Brain microvascular endothelial cell (primary cell): ENCODE measurements around the gene KLRG1.

Experiments
- DNase-seq: peaks from one replicate; pipeline ENCODE4 v3.0.0-alpha.2; 2020
- H3K27ac ChIP-seq: fragments of 250-450 bp; sonication (Bioruptor Pico); 2 replicates; pipeline ENCODE4 v1.5.1; 2020; ENCODE audit warnings: mild to moderate bottlenecking, moderate library complexity
- H3K27me3 ChIP-seq: fragments of 250-450 bp; sonication (Bioruptor Pico); replicated peaks from 2 replicates; pipeline ENCODE4 v1.5.1; 2020; ENCODE audit warnings: mild to moderate bottlenecking
- H3K36me3 ChIP-seq: fragments of 250-450 bp; sonication (Bioruptor Pico); replicated peaks from 2 replicates; pipeline ENCODE4 v1.5.1; 2020; ENCODE audit warnings: mild to moderate bottlenecking
- H3K4me3 ChIP-seq: 2 replicates; pipeline ENCODE4 v1.5.1; 2011; ENCODE audit warnings: low read depth, mild to moderate bottlenecking, control low read depth, low read length, moderate library complexity
- in situ Hi-C: cut with HindIII; loops from 2 replicates; pipeline ENCODE4 v1.10.0; 2017; ENCODE audit warnings: low sequenced_read_pairs, low pct_ligation_motif_present
- TF ChIP-seq, protein P1 (sequence below): IDR thresholded peaks from 2 replicates; pipeline ENCODE4 v1.5.1; 2011; ENCODE audit warnings: low read depth, mild to moderate bottlenecking, moderate library complexity, low read length, control low read depth, inconsistent platforms; ENCODE audit errors: missing control alignments

KLRG1 gene

DNA sequence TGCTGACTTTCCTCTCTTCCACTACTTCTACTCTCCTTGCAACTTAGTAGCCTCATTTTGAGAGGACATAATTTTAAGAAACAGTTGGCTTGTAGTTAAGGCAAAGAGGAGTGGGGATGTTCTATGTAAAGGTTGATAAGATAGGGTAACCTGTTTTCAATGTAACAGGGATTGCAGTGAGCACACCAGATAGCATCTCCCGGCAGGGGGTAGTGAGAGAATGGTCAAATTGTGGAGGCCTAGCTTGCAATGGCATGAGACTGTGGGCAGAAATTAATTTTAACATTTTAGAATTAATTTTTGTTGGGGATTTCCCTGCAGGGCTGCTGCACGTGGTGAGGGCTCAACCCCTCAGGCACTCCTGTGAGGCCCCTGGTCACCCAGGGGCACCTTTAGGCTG, 41.4 kb downstream of the KLRG1 start:
- Histone ChIP-seq H3K36me3 (no peaks in the 10 kb centered on the region), H3K27ac (no peak overlapping the region), H3K4me3 (no peak overlapping the region), H3K27me3 (no peaks in the 10 kb centered on the region)
- in situ Hi-C loops, result no loop called here
- DNase-seq, result no peak
- TF ChIP-seq, protein P1, sequence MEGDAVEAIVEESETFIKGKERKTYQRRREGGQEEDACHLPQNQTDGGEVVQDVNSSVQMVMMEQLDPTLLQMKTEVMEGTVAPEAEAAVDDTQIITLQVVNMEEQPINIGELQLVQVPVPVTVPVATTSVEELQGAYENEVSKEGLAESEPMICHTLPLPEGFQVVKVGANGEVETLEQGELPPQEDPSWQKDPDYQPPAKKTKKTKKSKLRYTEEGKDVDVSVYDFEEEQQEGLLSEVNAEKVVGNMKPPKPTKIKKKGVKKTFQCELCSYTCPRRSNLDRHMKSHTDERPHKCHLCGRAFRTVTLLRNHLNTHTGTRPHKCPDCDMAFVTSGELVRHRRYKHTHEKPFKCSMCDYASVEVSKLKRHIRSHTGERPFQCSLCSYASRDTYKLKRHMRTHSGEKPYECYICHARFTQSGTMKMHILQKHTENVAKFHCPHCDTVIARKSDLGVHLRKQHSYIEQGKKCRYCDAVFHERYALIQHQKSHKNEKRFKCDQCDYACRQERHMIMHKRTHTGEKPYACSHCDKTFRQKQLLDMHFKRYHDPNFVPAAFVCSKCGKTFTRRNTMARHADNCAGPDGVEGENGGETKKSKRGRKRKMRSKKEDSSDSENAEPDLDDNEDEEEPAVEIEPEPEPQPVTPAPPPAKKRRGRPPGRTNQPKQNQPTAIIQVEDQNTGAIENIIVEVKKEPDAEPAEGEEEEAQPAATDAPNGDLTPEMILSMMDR, result no peak

DNA sequence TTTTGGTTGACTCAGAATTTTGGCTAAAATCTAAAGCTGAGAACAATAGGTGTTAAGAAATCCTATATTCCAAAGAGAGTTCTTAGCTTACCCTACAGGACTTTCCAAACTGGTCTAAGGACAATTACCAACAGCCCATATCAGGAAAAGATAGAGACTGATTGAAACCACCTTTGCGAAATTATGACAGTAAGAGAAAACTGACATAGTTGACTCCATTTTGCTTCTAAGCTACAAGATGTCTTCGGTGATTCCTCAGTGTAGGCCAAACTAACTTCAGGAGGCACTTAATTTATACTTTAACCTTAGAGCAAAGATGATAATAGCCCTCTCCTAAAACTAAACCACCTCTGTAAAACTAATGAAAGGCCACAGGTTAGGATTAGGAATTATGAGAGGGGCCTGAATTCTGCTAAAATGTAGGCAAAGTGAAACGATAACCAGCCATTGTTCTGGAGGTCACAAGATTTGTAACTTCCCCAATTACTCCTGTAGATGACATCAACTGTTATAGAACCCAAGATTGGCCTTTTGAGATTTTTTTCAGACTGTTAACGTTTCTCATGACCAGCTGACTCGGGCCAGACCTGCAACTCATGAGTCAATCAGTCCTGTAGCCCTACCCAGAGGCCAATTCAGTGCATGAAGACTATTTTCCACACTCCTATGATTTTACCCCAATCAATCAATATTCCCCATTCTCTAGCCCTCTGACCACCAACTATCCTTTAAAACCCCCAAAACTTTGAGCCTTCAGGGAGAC, 43.0 kb downstream of the KLRG1 start:
- Histone ChIP-seq H3K36me3 (no peaks in the 10 kb centered on the region), H3K27ac (no peak overlapping the region), H3K4me3 (no peak overlapping the region), H3K27me3 (no peaks in the 10 kb centered on the region)
- DNase-seq, result no peak
- TF ChIP-seq, protein P1, result no peak
- in situ Hi-C loops, result no loop called here

DNA sequence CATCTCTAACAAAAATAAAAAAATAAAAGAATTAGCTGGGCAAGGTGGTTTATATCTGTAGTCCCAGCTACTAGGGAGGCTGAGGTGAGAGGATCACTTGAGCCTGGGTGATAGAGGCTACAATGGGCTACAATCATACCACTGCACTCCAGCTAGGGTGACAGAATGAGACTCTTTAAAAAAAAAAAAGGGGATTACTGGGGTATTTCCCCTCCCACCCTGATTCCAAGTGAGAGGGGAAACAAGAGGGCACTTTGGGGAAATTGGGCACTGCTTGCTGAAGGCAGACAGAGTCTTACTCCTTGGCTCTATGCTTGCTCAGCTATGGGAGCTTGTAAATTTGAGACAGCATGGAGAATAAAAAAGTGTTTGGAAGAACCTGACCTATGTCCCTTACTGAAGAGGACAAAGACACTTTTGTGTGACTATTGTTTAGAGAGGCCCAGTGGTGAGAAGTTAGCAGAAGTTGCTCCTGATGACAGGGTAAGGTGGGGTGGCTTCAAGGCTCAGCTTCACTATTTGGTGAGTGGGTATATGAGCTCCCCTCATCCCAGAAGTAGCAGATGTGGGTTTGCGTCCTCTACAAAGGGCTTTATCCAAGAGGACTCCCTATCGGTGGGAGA, 44.0 kb downstream of the KLRG1 start:
- TF ChIP-seq, protein P1, result no peak
- in situ Hi-C loops, result no loop called here
- no peaks in the 10 kb centered on the region for H3K36me3 ChIP-seq
- DNase-seq, result no peak
- H3K27ac ChIP-seq, result no peak overlapping the region
- H3K4me3 ChIP-seq, result no peak overlapping the region
- H3K27me3 ChIP-seq, result no peaks in the 10 kb centered on the region

DNA sequence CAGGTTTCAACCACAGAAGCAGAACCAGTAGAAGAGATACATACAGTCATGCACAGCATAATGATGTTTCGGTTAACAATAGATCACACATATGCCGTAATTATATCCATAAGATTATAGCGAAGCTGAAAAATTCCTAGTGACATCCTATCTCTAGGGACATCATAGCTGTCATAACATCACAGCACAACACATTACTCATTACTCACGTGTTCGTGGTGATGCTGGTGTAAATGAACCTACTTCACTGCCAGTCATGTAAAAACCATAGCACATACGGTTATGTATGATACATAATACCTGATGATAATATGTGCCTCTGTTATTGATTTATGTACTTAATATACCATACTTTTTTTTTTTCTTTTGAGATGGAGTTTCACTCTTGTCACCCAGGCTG, 44.7 kb downstream of the KLRG1 start:
- no peak for DNase-seq
- in situ Hi-C loops, result no loop called here
- Histone ChIP-seq H3K4me3 (no peak overlapping the region), H3K27me3 (no peaks in the 10 kb centered on the region), H3K27ac (no peak overlapping the region), H3K36me3 (no peaks in the 10 kb centered on the region)
- TF ChIP-seq, protein P1, result no peak

DNA sequence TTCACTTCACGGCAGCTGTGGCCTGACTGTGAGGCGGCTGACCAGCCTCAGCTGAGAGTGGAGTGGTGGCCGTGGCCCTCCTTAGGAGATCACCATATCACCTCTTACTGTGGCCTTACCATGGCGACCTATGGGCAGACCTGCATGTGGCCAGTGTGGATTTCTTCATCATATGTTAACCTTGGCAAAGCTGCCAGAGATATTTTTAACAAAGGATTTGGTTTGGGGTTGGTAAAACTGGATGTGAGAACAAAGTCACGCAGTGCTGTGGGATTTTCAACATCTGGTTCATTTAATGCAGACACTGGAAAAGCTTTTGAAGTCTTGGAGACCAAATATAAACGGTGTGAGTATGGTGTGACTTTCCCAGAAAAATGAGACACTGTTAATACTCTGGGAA, 46.9 kb downstream of the KLRG1 start:
- Histone ChIP-seq H3K36me3 (no peaks in the 10 kb centered on the region), H3K27me3 (no peaks in the 10 kb centered on the region), H3K27ac (no peak overlapping the region), H3K4me3 (no peak overlapping the region)
- in situ Hi-C loops, result no loop called here
- DNase-seq, result no peak
- TF ChIP-seq, protein P1, result no peak
